ENCODE measurements around the gene PABPN1L. TPM values are rescaled to one million over a fixed set of nuclear protein-coding genes. Genes with fewer than 3 reads are reported as not detected.

The PABPN1L gene
- total and polyA plus RNA-seq, 2 of the 13 experiments (the other 11 are each of a cell fraction or from before 2014, with no cell fraction given), result not detected

DNA sequence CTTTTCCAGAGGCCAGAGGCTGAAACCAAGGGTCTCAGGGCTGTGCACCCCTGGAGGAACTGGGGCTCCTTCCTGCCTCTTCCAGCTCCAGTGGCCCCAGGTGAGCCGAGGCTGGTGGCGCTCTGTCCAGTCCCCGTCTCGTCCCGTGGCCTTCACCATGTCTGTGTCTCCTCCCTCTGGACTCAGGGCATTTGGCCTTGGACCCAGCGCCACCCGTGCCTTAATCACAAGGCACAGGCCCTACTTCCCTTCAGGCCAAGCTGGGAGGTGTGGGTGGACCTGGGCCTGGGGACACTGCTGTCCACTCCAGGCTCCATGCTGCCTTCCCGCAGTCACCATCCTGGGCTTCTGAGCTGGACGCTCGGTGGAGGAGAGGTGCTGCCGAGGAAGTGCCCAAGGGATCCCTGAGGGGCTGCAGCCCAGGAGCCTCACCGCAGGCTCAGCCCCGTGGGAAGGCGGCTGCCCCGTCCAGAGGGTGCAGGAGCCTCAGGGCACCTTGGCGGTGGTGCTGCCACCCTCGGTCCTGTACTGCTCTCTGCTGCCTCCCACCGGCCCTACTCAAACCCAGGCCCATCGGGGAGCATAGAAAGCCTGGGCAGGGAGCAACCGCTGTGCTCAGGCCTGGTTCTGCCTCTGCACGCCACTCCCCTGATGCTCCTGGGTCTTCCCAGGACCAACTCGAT is 45.2 kb downstream of the PABPN1L start (continued):
- TF ChIP-seq, protein P1, sequence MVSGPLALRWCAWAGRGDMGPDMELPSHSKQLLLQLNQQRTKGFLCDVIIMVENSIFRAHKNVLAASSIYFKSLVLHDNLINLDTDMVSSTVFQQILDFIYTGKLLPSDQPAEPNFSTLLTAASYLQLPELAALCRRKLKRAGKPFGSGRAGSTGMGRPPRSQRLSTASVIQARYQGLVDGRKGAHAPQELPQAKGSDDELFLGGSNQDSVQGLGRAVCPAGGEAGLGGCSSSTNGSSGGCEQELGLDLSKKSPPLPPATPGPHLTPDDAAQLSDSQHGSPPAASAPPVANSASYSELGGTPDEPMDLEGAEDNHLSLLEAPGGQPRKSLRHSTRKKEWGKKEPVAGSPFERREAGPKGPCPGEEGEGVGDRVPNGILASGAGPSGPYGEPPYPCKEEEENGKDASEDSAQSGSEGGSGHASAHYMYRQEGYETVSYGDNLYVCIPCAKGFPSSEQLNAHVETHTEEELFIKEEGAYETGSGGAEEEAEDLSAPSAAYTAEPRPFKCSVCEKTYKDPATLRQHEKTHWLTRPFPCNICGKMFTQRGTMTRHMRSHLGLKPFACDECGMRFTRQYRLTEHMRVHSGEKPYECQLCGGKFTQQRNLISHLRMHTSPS (CRISPR knock-in tag; IDR thresholded peaks at IDR 0.05; ENCODE audit: low read depth), result peak; percentile 49; the same call in 1 of the 2 replicates
- TF ChIP-seq TEAD3 (CRISPR knock-in tag; optimal IDR thresholded peaks at IDR 0.05; ENCODE audit: borderline replicate concordance) (no peak), KLF9 (CRISPR knock-in tag; IDR thresholded peaks at IDR 0.05; ENCODE audit: low read depth) (no peak), MTA3 (CRISPR knock-in tag; IDR thresholded peaks at IDR 0.05) (no peak), FOXA3 (CRISPR knock-in tag; IDR thresholded peaks at IDR 0.05) (no peak), ZNF382 (CRISPR knock-in tag; IDR thresholded peaks at IDR 0.05; ENCODE audit: borderline replicate concordance) (no peak), ZSCAN9 (CRISPR knock-in tag; IDR thresholded peaks at IDR 0.05; ENCODE audit: borderline replicate concordance) (no peak), SRSF9 (IDR thresholded peaks at IDR 0.05; ENCODE audit: borderline replicate concordance, insufficient read depth, low read depth, low read length, poor library complexity, severe bottlenecking) (no peak), POGK (CRISPR knock-in tag; conservative IDR thresholded peaks at IDR 0.05) (no peak), POLR2G (IDR thresholded peaks at IDR 0.05; ENCODE audit: low read depth, low read length) (no peak), NCOA1 (CRISPR knock-in tag; IDR thresholded peaks at IDR 0.05) (no peak), ZMYM2 (CRISPR knock-in tag; IDR thresholded peaks at IDR 0.05) (no peak), KDM6A (CRISPR knock-in tag; IDR thresholded peaks at IDR 0.05; ENCODE audit: low read depth) (no peak), ZMAT3 (CRISPR knock-in tag; conservative IDR thresholded peaks at IDR 0.05) (no peak), ZNF75D (CRISPR knock-in tag; IDR thresholded peaks at IDR 0.05; ENCODE audit: borderline replicate concordance) (no peak), EEA1 (CRISPR knock-in tag; IDR thresholded peaks at IDR 0.05; ENCODE audit: borderline replicate concordance) (no peak), FOXA1 (IDR thresholded peaks at IDR 0.05) (no peak), FOXA1 (CRISPR knock-in tag; IDR thresholded peaks at IDR 0.05) (no peak), ERF (CRISPR knock-in tag; IDR thresholded peaks at IDR 0.05) (no peak)
- TF ChIP-seq, protein P2, sequence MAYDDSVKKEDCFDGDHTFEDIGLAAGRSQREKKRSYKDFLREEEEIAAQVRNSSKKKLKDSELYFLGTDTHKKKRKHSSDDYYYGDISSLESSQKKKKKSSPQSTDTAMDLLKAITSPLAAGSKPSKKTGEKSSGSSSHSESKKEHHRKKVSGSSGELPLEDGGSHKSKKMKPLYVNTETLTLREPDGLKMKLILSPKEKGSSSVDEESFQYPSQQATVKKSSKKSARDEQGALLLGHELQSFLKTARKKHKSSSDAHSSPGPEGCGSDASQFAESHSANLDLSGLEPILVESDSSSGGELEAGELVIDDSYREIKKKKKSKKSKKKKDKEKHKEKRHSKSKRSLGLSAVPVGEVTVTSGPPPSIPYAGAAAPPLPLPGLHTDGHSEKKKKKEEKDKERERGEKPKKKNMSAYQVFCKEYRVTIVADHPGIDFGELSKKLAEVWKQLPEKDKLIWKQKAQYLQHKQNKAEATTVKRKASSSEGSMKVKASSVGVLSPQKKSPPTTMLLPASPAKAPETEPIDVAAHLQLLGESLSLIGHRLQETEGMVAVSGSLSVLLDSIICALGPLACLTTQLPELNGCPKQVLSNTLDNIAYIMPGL (CRISPR knock-in tag; IDR thresholded peaks at IDR 0.05; ENCODE audit: borderline replicate concordance in 1 of 2, low read depth in 1 of 2), result no peak; a peak in 1 of 4 replicates
- TF ChIP-seq, protein P3, sequence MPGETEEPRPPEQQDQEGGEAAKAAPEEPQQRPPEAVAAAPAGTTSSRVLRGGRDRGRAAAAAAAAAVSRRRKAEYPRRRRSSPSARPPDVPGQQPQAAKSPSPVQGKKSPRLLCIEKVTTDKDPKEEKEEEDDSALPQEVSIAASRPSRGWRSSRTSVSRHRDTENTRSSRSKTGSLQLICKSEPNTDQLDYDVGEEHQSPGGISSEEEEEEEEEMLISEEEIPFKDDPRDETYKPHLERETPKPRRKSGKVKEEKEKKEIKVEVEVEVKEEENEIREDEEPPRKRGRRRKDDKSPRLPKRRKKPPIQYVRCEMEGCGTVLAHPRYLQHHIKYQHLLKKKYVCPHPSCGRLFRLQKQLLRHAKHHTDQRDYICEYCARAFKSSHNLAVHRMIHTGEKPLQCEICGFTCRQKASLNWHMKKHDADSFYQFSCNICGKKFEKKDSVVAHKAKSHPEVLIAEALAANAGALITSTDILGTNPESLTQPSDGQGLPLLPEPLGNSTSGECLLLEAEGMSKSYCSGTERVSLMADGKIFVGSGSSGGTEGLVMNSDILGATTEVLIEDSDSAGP (CRISPR knock-in tag; IDR thresholded peaks at IDR 0.05; ENCODE audit: borderline replicate concordance), result peak; percentile 48; the same call in 1 of the 2 replicates
- TF ChIP-seq, protein P4, sequence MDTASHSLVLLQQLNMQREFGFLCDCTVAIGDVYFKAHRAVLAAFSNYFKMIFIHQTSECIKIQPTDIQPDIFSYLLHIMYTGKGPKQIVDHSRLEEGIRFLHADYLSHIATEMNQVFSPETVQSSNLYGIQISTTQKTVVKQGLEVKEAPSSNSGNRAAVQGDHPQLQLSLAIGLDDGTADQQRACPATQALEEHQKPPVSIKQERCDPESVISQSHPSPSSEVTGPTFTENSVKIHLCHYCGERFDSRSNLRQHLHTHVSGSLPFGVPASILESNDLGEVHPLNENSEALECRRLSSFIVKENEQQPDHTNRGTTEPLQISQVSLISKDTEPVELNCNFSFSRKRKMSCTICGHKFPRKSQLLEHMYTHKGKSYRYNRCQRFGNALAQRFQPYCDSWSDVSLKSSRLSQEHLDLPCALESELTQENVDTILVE (CRISPR knock-in tag; IDR thresholded peaks at IDR 0.05), result no peak

All from HepG2 (cell line).